PC-9 (cell line): ENCODE results near the gene KRT8. TPM values are rescaled to one million over a fixed set of nuclear protein-coding genes. Genes with fewer than 3 reads are reported as not detected.

Source experiments
- BruUV-seq: library from RNA; stranded (reverse); fragments of 400-500 nt; replicated peaks from 2 replicates; lab custom pipeline; 2021; lab: Mats Ljungman, UMichigan
- CTCF ChIA-PET: fragments of 300-600 bp; sonication (Branson Sonifier 250); formaldehyde crosslinking; loops from one replicate; lab custom pipeline; 2022; ENCODE audit warnings: antibody characterized with exemption; lab: Charles Lee
- POLR2A ChIA-PET: fragments of 300-600 bp; sonication (Branson Sonifier 250); formaldehyde crosslinking; loops from one replicate; lab custom pipeline; 2022; ENCODE audit warnings: antibody characterized with exemption; ENCODE audit not compliant: unreplicated experiment; lab: Charles Lee
- DNase-seq, 2 experiments: peaks; one replicate each; pipeline versions ENCODE4 v3.0.0 to v3.0.0-alpha.2; 2015 to 2022; ENCODE audit warnings: mixed read lengths in 1 of 2
- H2AFZ ChIP-seq: fragments of 200-600 bp; sonication (generic); 2 replicates; pipeline ENCODE4 v1.8.1; 2017; ENCODE audit warnings: antibody characterized with exemption
- H3F3A ChIP-seq: fragments of 200-600 bp; sonication (generic); 2 replicates; pipeline ENCODE4 v1.8.1; 2017; ENCODE audit warnings: antibody characterized with exemption, mild to moderate bottlenecking, low read depth; ENCODE audit not compliant: insufficient read depth
- H3K27ac ChIP-seq: fragments of 200-600 bp; sonication (generic); 2 replicates; pipeline ENCODE4 v1.6.1; 2016; ENCODE audit warnings: mixed run types
- H3K27me3 ChIP-seq: fragments of 200-600 bp; sonication (generic); 2 replicates; pipeline ENCODE4 v1.6.1; 2016; ENCODE audit warnings: low read depth, mixed run types; ENCODE audit not compliant: insufficient read depth
- H3K36me3 ChIP-seq: fragments of 200-600 bp; sonication (generic); 2 replicates; pipeline ENCODE4 v1.6.1; 2016; ENCODE audit warnings: low read depth, mixed run types
- H3K4me1 ChIP-seq: fragments of 200-600 bp; sonication (generic); replicated peaks from 2 replicates; pipeline ENCODE4 v1.6.1; 2016; ENCODE audit warnings: mixed run types; ENCODE audit not compliant: insufficient read depth
- H3K4me2 ChIP-seq: fragments of 200-600 bp; sonication (generic); 2 replicates; pipeline ENCODE4 v1.6.1; 2017; ENCODE audit warnings: mixed run types
- H3K4me3 ChIP-seq: fragments of 200-600 bp; sonication (generic); 2 replicates; pipeline ENCODE4 v1.6.1; 2016; ENCODE audit warnings: mixed run types
- H3K79me2 ChIP-seq: fragments of 200-600 bp; sonication (generic); 2 replicates; pipeline ENCODE4 v1.6.1; 2017; ENCODE audit warnings: low read depth, mixed run types
- H3K9me2 ChIP-seq: fragments of 200-600 bp; sonication (generic); 2 replicates; pipeline ENCODE4 v1.8.1; 2017; ENCODE audit warnings: mild to moderate bottlenecking; ENCODE audit not compliant: insufficient read depth
- H3K9me3 ChIP-seq: fragments of 200-600 bp; sonication (generic); 2 replicates; pipeline ENCODE4 v1.8.1; 2016; ENCODE audit warnings: low read depth; ENCODE audit not compliant: insufficient read depth
- H4K20me1 ChIP-seq: fragments of 200-600 bp; sonication (generic); 2 replicates; pipeline ENCODE4 v1.8.1; 2017; ENCODE audit not compliant: insufficient read depth
- CTCF ChIP-seq: fragments of 200-600 bp; sonication (generic); conservative IDR thresholded peaks from 2 replicates; pipeline ENCODE4 v1.6.1; 2017; ENCODE audit warnings: mixed run types, antibody characterized with exemption, mild to moderate bottlenecking, moderate library complexity
- EZH2 ChIP-seq: fragments of 200-600 bp; sonication (generic); IDR thresholded peaks from 2 replicates; pipeline ENCODE4 v1.8.0; 2017; ENCODE audit warnings: antibody characterized with exemption, low read depth
- intact Hi-C: fragments of 100-400 bp; cut with micrococcal nuclease; formaldehyde crosslinking; loops from one replicate; pipeline ENCODE4 v1.10.0; 2022; ENCODE audit not compliant: unreplicated experiment
- total RNA-seq: library from RNA; stranded (reverse); gene quantifications from 2 replicates; pipeline ENCODE4 v1.2.3, GENCODE V29; 2021

KRT8 gene
- total RNA-seq, 1 experiment from 2014 or later: 2,962 TPM

GRCh38 chr12:52952076-52952801 is 47.4 kb upstream of the KRT8 start:
- intact Hi-C loops: no loop called here
- ChIA-PET POLR2A (interaction anchor here (0.5 to 2.2 kb wide), 6 partner anchors 12 to 54 kb away, joined by 3 to 24 read pairs (median 6); partner anchors contain the start of gene KRT8), CTCF (interaction anchor here (1.1 kb wide), 1 partner anchor 67 kb away, joined by 4 read pairs; no protein-coding TSS in a partner anchor)
- Histone ChIP-seq H3K79me2 (peaks cover 58% of the 10 kb centered on the region), H3K4me2 (peak overlapping the region; percentile 99), H3K9me3 (no peaks in the 10 kb centered on the region), H3K27me3 (no peaks in the 10 kb centered on the region), H3K9me2 (no peaks in the 10 kb centered on the region), H4K20me1 (peaks cover 39% of the 10 kb centered on the region), H2AFZ (no peak overlapping the region), H3K36me3 (peaks cover 40% of the 10 kb centered on the region), H3K4me3 (peak overlapping the region; percentile 94), H3K4me1 (peaks cover 29% of the 10 kb centered on the region), H3K27ac (peak overlapping the region; percentile 95), H3F3A (peaks cover 82% of the 10 kb centered on the region)
- TF ChIP-seq EZH2 (no peak), CTCF (peak; percentile 36; the same call in 1 of the 2 replicates)
- no peak for DNase-seq
- BruUV-seq: no TSS peak

GRCh38 chr12:52951640-52952039 is 46.8 kb upstream of the KRT8 start:
- DNase-seq: no peak
- peaks cover 29% of the 10 kb centered on the region for H3K4me1 ChIP-seq
- TF ChIP-seq EZH2 (no peak), CTCF (no peak)
- H3K79me2 ChIP-seq: peaks cover 63% of the 10 kb centered on the region
- H3K36me3 ChIP-seq: peaks cover 40% of the 10 kb centered on the region
- H2AFZ ChIP-seq: no peak overlapping the region
- intact Hi-C loops: no loop called here
- ChIA-PET CTCF (interaction anchor here (1.1 kb wide), 1 partner anchor 66 kb away, joined by 4 read pairs; no protein-coding TSS in a partner anchor), POLR2A (interaction anchor here (0.5 to 2.2 kb wide), 7 partner anchors 11 to 56 kb away, joined by 3 to 24 read pairs (median 7); partner anchors contain the start of gene KRT8)
- peaks cover 39% of the 10 kb centered on the region for H4K20me1 ChIP-seq
- no TSS peak for BruUV-seq
- peaks cover 82% of the 10 kb centered on the region for H3F3A ChIP-seq
- H3K4me3 ChIP-seq: peak overlapping the region; percentile 94
- H3K9me2 ChIP-seq: no peaks in the 10 kb centered on the region
- no peaks in the 10 kb centered on the region for H3K27me3 ChIP-seq
- peak overlapping the region; percentile 95 for H3K27ac ChIP-seq
- peak overlapping the region; percentile 99 for H3K4me2 ChIP-seq
- no peaks in the 10 kb centered on the region for H3K9me3 ChIP-seq

DNA sequence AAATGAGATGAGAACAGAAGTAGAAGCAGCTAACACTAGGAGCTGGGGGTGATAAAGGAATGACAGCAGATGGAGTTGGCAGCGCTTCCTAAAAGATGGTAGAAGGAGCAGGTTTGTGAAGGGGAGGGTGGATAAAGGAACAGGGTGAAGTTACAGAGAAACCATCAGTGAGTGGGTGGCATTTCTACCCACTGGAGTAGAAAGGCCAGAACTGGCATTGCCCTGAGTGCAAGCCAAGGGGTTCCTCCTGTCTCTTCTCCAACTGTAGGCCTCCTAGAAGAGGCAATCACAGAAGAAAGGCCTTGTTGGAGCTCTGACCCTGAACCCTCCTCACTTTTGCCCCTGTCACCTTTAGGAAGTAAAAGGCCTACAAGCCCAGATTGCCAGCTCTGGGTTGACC is 46.2 kb upstream of the KRT8 start:
- H3K4me3 ChIP-seq: peak overlapping the region; percentile 94
- ChIA-PET POLR2A (interaction anchor here (0.6 to 9.3 kb wide), 8 partner anchors 18 to 685 kb away, joined by 3 to 311 read pairs (median 6); partner anchors contain the start of gene KRT8), CTCF (no interaction called here)
- intact Hi-C loops: no loop called here
- H3K27me3 ChIP-seq: no peaks in the 10 kb centered on the region
- H4K20me1 ChIP-seq: peaks cover 39% of the 10 kb centered on the region
- no peak overlapping the region for H2AFZ ChIP-seq
- no TSS peak for BruUV-seq
- no peak for DNase-seq
- H3K36me3 ChIP-seq: peaks cover 40% of the 10 kb centered on the region
- peaks cover 32% of the 10 kb centered on the region for H3K4me1 ChIP-seq
- no peaks in the 10 kb centered on the region for H3K9me2 ChIP-seq
- peaks cover 83% of the 10 kb centered on the region for H3F3A ChIP-seq
- H3K4me2 ChIP-seq: peak overlapping the region; percentile 99
- TF ChIP-seq EZH2 (no peak), CTCF (no peak)
- peak overlapping the region; percentile 95 for H3K27ac ChIP-seq
- H3K79me2 ChIP-seq: peaks cover 67% of the 10 kb centered on the region
- H3K9me3 ChIP-seq: no peaks in the 10 kb centered on the region
